ENCODE measurements around the gene ECM1.

The ECM1 gene

GRCh38 chr1:150544204-150544603, 36.3 kb downstream of the ECM1 start:
- DNase-seq (ENCODE audit: insufficient read length, low spot score) (no peak), FAIRE-seq (no peak)
- TF ChIP-seq POLR2A (IDR thresholded peaks at IDR 0.05; ENCODE audit: low read depth, low read length), result no peak

GRCh38 chr1:150545486-150546032, 37.6 kb downstream of the ECM1 start:
- DNase-seq (ENCODE audit: insufficient read length, low spot score) (no peak), FAIRE-seq (no peak)
- no peak for TF ChIP-seq POLR2A (IDR thresholded peaks at IDR 0.05; ENCODE audit: low read depth, low read length)

- no peak for TF ChIP-seq POLR2A (IDR thresholded peaks at IDR 0.05; ENCODE audit: low read depth, low read length)
- DNase-seq (ENCODE audit: insufficient read length, low spot score) (no peak), FAIRE-seq (no peak)
These were observed 38.5 kb downstream of the ECM1 start for GRCh38 chr1:150546294-150546937.

- TF ChIP-seq POLR2A (IDR thresholded peaks at IDR 0.05; ENCODE audit: low read depth, low read length), result no peak
- FAIRE-seq (no peak), DNase-seq (ENCODE audit: insufficient read length, low spot score) (no peak)
These were observed 40.4 kb downstream of the ECM1 start for GRCh38 chr1:150548324-150548631.

- peak; percentile 31; the same call in 1 of the 2 replicates for TF ChIP-seq POLR2A (IDR thresholded peaks at IDR 0.05; ENCODE audit: low read depth, low read length)
- FAIRE-seq, result no peak
- DNase-seq (ENCODE audit: insufficient read length, low spot score), result peak; percentile 86
These were observed 41.0 kb downstream of the ECM1 start, which contains the start of gene ADAMTSL4 for GRCh38 chr1:150548632-150549495. Gene ADAMTSL4 (plus strand): TSS chr1:150549408. CDS start chr1:150552289, 2,881 bp downstream.

- FAIRE-seq, result no peak
- no peak for TF ChIP-seq POLR2A (IDR thresholded peaks at IDR 0.05; ENCODE audit: low read depth, low read length)
- DNase-seq (ENCODE audit: insufficient read length, low spot score), result no peak
These were observed 41.8 kb downstream of the ECM1 start for GRCh38 chr1:150549496-150550221.

- no peak for TF ChIP-seq POLR2A (IDR thresholded peaks at IDR 0.05; ENCODE audit: low read depth, low read length)
- no peak for FAIRE-seq
- DNase-seq (ENCODE audit: insufficient read length, low spot score), result no peak
These were observed 42.5 kb downstream of the ECM1 start for GRCh38 chr1:150550222-150551050.

- no peak for TF ChIP-seq POLR2A (IDR thresholded peaks at IDR 0.05; ENCODE audit: low read depth, low read length)
- DNase-seq (ENCODE audit: insufficient read length, low spot score), result no peak
- FAIRE-seq, result no peak
These were observed 43.3 kb downstream of the ECM1 start for GRCh38 chr1:150551051-150551783.

GRCh38 chr1:150551784-150552127, 43.8 kb downstream of the ECM1 start:
- no peak for TF ChIP-seq POLR2A (IDR thresholded peaks at IDR 0.05; ENCODE audit: low read depth, low read length)
- FAIRE-seq (no peak), DNase-seq (ENCODE audit: insufficient read length, low spot score) (no peak)

- FAIRE-seq (no peak), DNase-seq (ENCODE audit: insufficient read length, low spot score) (peak; percentile 88)
- no peak for TF ChIP-seq POLR2A (IDR thresholded peaks at IDR 0.05; ENCODE audit: low read depth, low read length)
These were observed 44.4 kb downstream of the ECM1 start for GRCh38 chr1:150552128-150552910.

GRCh38 chr1:150552911-150553289, 45.0 kb downstream of the ECM1 start:
- no peak for DNase-seq (ENCODE audit: insufficient read length, low spot score)
- FAIRE-seq, result no peak
- TF ChIP-seq POLR2A (IDR thresholded peaks at IDR 0.05; ENCODE audit: low read depth, low read length), result no peak
